HepG2 (cell line): Measurements from ENCODE around the gene PYURF. TPM values are rescaled to one million over a fixed set of nuclear protein-coding genes. Genes with fewer than 3 reads are reported as not detected.

Experiments
- ATRX ChIP-seq: sonication (generic); formaldehyde crosslinking; IDR thresholded peaks from 2 replicates; pipeline ENCODE4 v1.4.0; 2020; ENCODE audit warnings: missing genetic modification reagents, borderline replicate concordance
- BRCA1 ChIP-seq: sonication (generic); formaldehyde crosslinking; IDR thresholded peaks from 2 replicates; pipeline ENCODE4 v1.4.0; 2020; ENCODE audit warnings: missing genetic modification reagents
- KLF13 ChIP-seq: sonication (generic); formaldehyde crosslinking; IDR thresholded peaks from 2 replicates; pipeline ENCODE4 v1.4.0; 2020; ENCODE audit warnings: mild to moderate bottlenecking, missing genetic modification reagents
- NRL ChIP-seq: sonication (generic); formaldehyde crosslinking; IDR thresholded peaks from 2 replicates; pipeline ENCODE4 v1.5.0; 2020; ENCODE audit warnings: missing genetic modification reagents, mild to moderate bottlenecking, moderate library complexity, borderline replicate concordance
- PHB2 ChIP-seq: fragments of 450-650 bp; IDR thresholded peaks from 2 replicates; pipeline ENCODE4 v1.6.1; 2018; ENCODE audit not compliant: partially characterized antibody
- POLR2A ChIP-seq, 2 experiments: IDR thresholded peaks; 2 replicates each; pipeline ENCODE4 v1.6.1; 2011; ENCODE audit warnings: low read depth in 2 of 2, low read length in 2 of 2, mild to moderate bottlenecking in 1 of 2, moderate library complexity in 1 of 2; ENCODE audit not compliant: insufficient read depth in 1 of 2
- SETDB1 ChIP-seq: sonication (generic); formaldehyde crosslinking; IDR thresholded peaks from 2 replicates; pipeline ENCODE4 v1.5.1; 2020; ENCODE audit warnings: missing genetic modification reagents, mild to moderate bottlenecking, borderline replicate concordance
- ZBTB42 ChIP-seq: sonication (generic); formaldehyde crosslinking; IDR thresholded peaks from 2 replicates; pipeline ENCODE4 v1.5.0; 2020; ENCODE audit warnings: mild to moderate bottlenecking, missing genetic modification reagents
- ZNF205 ChIP-seq: IDR thresholded peaks from 2 replicates; pipeline ENCODE4 v1.6.1; 2018; ENCODE audit warnings: missing biosample characterization, missing genetic modification reagents
- ZNF24 ChIP-seq: fragments of 450-650 bp; IDR thresholded peaks from 2 replicates; pipeline ENCODE4 v1.6.1; 2017; ENCODE audit warnings: antibody characterized with exemption, mild to moderate bottlenecking
- ZNF256 ChIP-seq: sonication (generic); formaldehyde crosslinking; conservative IDR thresholded peaks from 2 replicates; pipeline ENCODE4 v1.4.0; 2020; ENCODE audit warnings: missing genetic modification reagents
- ZNF264 ChIP-seq: sonication (generic); formaldehyde crosslinking; IDR thresholded peaks from 2 replicates; pipeline ENCODE4 v1.4.0; 2020; ENCODE audit warnings: missing genetic modification reagents
- ZNF781 ChIP-seq: sonication (generic); formaldehyde crosslinking; IDR thresholded peaks from 2 replicates; pipeline ENCODE4 v1.5.1; 2020; ENCODE audit warnings: borderline replicate concordance, mild to moderate bottlenecking, missing genetic modification reagents; ENCODE audit errors: not compliant biosample characterization
- polyA plus RNA-seq, 8 experiments: library from polyadenylated mRNA; depleted of rRNA in 3 of 8; stranded (reverse) in 7 of 8; unstranded in 1 of 8; fragments of >200 nt; fragmentation: Illumina TruSeq in 4 of 8; extraction: Trizol in 4 of 8; gene quantifications; 2 replicates each; pipeline versions ENCODE4 v1.2.1 to v1.2.3, GENCODE V29; 2011 to 2016; ENCODE audit warnings: low read depth in 4 of 8, missing spikeins in 1 of 8, mixed read lengths in 1 of 8; ENCODE audit not compliant: insufficient read depth in 1 of 8
- total RNA-seq, 5 experiments: library from RNA; depleted of rRNA; stranded (reverse); fragments of >200 nt; fragmentation: Illumina TruSeq; extraction: Trizol; gene quantifications; 2 replicates each; pipeline ENCODE4 v1.2.3, GENCODE V29; 2016; ENCODE audit warnings: low read depth in 1 of 5
- TF ChIP-seq, protein P1 (sequence below): sonication (generic); formaldehyde crosslinking; IDR thresholded peaks from 2 replicates; pipeline ENCODE4 v1.5.1; 2020; ENCODE audit warnings: mild to moderate bottlenecking, missing genetic modification reagents
- TF ChIP-seq, protein P2 (sequence below): IDR thresholded peaks from 2 replicates; pipeline ENCODE4 v1.6.1; 2016; ENCODE audit warnings: low read depth, missing genetic modification reagents, missing compliant biosample characterization
- TF ChIP-seq, protein P3 (sequence below), 2 experiments: fragments of 450-650 bp in 1 of 2; sonication (generic) in 1 of 2; formaldehyde crosslinking; IDR thresholded peaks; 2 replicates each; pipeline versions ENCODE4 v1.5.0 to v1.8.0; 2020 to 2022; ENCODE audit warnings: mild to moderate bottlenecking in 1 of 2, missing genetic modification reagents in 1 of 2

The PYURF gene
- total and polyA plus RNA-seq, 2 of the 13 experiments (the other 11 are each of a cell fraction or from before 2014, with no cell fraction given) = 59.9 to 95.2 TPM

DNA sequence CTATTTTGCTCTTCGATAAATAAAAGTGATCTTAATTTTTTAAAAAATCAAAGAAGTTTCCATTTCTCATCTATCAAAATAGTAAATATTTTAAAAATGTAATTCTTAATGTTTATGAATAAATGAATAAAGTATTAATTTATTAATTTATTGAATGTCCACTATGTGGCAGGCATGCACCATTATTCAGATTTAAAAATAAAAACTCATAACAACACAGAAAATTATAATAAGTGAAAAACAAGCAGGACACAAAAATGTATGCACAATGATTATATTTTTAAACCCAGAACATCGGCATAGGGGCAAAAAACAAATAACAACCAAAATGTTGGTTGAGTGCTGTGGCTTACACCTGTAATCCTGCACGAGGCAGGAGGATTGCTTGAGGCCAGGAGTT, 5.3 kb upstream of the PYURF start (continued):
- TF ChIP-seq, protein P1, sequence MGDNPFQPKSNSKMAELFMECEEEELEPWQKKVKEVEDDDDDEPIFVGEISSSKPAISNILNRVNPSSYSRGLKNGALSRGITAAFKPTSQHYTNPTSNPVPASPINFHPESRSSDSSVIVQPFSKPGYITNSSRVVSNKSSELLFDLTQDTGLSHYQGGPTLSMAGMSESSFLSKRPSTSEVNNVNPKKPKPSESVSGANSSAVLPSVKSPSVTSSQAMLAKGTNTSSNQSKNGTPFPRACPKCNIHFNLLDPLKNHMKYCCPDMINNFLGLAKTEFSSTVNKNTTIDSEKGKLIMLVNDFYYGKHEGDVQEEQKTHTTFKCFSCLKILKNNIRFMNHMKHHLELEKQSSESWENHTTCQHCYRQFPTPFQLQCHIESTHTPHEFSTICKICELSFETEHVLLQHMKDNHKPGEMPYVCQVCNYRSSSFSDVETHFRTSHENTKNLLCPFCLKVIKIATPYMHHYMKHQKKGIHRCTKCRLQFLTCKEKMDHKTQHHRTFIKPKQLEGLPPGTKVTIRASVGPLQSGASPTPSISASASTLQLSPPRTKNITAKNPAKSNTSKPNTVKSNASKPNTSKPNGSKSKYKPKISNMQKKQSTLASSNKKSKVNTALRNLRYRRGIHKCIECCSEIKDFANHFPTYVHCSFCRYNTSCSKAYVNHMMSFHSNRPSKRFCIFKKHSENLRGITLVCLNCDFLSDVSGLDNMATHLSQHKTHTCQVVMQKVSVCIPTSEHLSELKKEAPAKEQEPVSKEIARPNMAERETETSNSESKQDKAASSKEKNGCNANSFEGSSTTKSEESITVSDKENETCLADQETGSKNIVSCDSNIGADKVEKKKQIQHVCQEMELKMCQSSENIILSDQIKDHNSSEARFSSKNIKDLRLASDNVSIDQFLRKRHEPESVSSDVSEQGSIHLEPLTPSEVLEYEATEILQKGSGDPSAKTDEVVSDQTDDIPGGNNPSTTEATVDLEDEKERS (CRISPR knock-in tag) = no peak
- TF ChIP-seq ZBTB42 (CRISPR knock-in tag) (no peak), ATRX (no peak), ZNF205 (CRISPR knock-in tag) (no peak), BRCA1 (CRISPR knock-in tag) (no peak), PHB2 (no peak), ZNF264 (CRISPR knock-in tag) (no peak), ZNF24 (no peak), NRL (CRISPR knock-in tag) (no peak), ZNF781 (CRISPR knock-in tag) (no peak), SETDB1 (no peak), POLR2A (IDR thresholded peaks at IDR 0.05; ENCODE audit: insufficient read depth in 1 of 2, low read depth in 2 of 2, low read length in 2 of 2) (no peak), KLF13 (CRISPR knock-in tag) (no peak), ZNF256 (CRISPR knock-in tag) (no peak)
- TF ChIP-seq, protein P2, sequence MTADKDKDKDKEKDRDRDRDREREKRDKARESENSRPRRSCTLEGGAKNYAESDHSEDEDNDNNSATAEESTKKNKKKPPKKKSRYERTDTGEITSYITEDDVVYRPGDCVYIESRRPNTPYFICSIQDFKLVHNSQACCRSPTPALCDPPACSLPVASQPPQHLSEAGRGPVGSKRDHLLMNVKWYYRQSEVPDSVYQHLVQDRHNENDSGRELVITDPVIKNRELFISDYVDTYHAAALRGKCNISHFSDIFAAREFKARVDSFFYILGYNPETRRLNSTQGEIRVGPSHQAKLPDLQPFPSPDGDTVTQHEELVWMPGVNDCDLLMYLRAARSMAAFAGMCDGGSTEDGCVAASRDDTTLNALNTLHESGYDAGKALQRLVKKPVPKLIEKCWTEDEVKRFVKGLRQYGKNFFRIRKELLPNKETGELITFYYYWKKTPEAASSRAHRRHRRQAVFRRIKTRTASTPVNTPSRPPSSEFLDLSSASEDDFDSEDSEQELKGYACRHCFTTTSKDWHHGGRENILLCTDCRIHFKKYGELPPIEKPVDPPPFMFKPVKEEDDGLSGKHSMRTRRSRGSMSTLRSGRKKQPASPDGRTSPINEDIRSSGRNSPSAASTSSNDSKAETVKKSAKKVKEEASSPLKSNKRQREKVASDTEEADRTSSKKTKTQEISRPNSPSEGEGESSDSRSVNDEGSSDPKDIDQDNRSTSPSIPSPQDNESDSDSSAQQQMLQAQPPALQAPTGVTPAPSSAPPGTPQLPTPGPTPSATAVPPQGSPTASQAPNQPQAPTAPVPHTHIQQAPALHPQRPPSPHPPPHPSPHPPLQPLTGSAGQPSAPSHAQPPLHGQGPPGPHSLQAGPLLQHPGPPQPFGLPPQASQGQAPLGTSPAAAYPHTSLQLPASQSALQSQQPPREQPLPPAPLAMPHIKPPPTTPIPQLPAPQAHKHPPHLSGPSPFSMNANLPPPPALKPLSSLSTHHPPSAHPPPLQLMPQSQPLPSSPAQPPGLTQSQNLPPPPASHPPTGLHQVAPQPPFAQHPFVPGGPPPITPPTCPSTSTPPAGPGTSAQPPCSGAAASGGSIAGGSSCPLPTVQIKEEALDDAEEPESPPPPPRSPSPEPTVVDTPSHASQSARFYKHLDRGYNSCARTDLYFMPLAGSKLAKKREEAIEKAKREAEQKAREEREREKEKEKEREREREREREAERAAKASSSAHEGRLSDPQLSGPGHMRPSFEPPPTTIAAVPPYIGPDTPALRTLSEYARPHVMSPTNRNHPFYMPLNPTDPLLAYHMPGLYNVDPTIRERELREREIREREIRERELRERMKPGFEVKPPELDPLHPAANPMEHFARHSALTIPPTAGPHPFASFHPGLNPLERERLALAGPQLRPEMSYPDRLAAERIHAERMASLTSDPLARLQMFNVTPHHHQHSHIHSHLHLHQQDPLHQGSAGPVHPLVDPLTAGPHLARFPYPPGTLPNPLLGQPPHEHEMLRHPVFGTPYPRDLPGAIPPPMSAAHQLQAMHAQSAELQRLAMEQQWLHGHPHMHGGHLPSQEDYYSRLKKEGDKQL (CRISPR knock-in tag) = no peak
- TF ChIP-seq, protein P3, sequence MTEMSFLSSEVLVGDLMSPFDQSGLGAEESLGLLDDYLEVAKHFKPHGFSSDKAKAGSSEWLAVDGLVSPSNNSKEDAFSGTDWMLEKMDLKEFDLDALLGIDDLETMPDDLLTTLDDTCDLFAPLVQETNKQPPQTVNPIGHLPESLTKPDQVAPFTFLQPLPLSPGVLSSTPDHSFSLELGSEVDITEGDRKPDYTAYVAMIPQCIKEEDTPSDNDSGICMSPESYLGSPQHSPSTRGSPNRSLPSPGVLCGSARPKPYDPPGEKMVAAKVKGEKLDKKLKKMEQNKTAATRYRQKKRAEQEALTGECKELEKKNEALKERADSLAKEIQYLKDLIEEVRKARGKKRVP (CRISPR knock-in tag; IDR thresholded peaks at IDR 0.05) = no peak
